Heart left ventricle (tissue), 13 donors: Measurements from ENCODE around the gene MAP2K5.

Source experiments
- CTCF ChIP-seq, 12 donors: fragments of 200-600 bp; sonication (generic) in 4 of 12; IDR thresholded peaks; one replicate each; pipeline versions ENCODE4 v1.5.0 to v1.8.0; 2018 to 2022; ENCODE audit warnings: antibody characterized with exemption in 12 of 12, mild to moderate bottlenecking in 5 of 12
- POLR2A ChIP-seq, 2 donors: fragments of 450-650 bp; IDR thresholded peaks; one replicate each; pipeline ENCODE4 v1.6.1; 2017; ENCODE audit warnings: antibody characterized with exemption in 2 of 2, mild to moderate bottlenecking in 2 of 2, moderate library complexity in 2 of 2
- donor health status: ischemic (EF 13 %, LVEDD 7.1; RV severe dilation, severe dysfunction).
- donor health status: DM: no; HTN: yes; CAD: no.
- donor health status: DM: no; HTN: no; CAD: no.
- donor health status: ischemic (EF 25% LVEDD 6.9; RV normal size, moderate dysfunction).
- donor health status: ischemic (EF 25% LVEDD 5.7; RV mildly dilated, moderate dysfunction).
- donor health status: ischemic (EF 35%, LVEDD 5.7; RV mildly dilated, moderate dysfunction).
- donor health status: nonischemic (EF 11% LVEDD 7.7; RV severe dilation, severe dysfunction).
- donor health status: DM: yes; HTN: yes; CAD: no.
- donor health status: PGD.
- donor health status: ischemic (EF 29% LVEDD 5.4; RV normal size, mild dysfunction).
- donor health status: nonischemic (EF 23%, LVEDD 6.1; RV moderate dilation, normal function).

DNA sequence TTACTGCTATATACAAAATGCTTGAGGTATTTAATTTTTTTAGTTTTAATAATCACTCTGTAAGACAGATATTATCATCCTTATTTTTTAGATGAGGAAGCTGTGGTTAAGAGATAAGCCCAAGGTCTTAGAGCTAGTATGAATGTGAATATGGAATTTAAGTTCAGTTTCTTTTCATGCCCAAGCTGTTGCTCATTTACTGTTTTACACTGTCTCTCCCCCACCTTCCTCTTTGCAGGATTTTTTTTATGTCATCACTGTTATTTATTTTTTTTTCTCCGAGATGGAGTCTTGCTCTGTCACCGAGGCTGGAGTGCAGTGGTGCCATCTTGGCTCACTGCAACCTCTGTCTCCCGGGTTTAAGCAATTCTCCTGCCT is 22.5 kb downstream of the MAP2K5 start:
- TF ChIP-seq POLR2A (IDR thresholded peaks at IDR 0.05) (no peak), CTCF (IDR thresholded peaks at IDR 0.05) (no peak)
